Stimulated activated naive B cell treated with anti-CD40 and anti-IgM and Interleukin-4, amounts not matched to agents 10 μg/mL and 1 μg/mL and 100 μg/mL, for 72 hours (primary cell): ENCODE measurements around the gene SPAG4.

ENCODE experiments used
- ATAC-seq, 2 donors: fragments of 150-1000 bp; cut with Tn5 transposase; replicated peaks; 2 replicates each; pipeline ENCODE4 v1.10.0; 2021; ENCODE audit warnings: moderate library complexity in 1 of 2
- DNase-seq: peaks from one replicate; pipeline ENCODE4 v3.0.0; 2021
- H3K27ac Mint-ChIP-seq: one replicate; pipeline ENCODE4 v1.8.0; 2022; ENCODE audit warnings: mild to moderate bottlenecking, mixed read lengths
- H3K27me3 Mint-ChIP-seq, 2 donors: one replicate each; pipeline ENCODE4 v1.8.0; 2022; ENCODE audit warnings: mixed read lengths in 2 of 2
- H3K36me3 Mint-ChIP-seq, 2 donors: one replicate each; pipeline ENCODE4 v1.8.0; 2022; ENCODE audit warnings: mixed read lengths in 2 of 2, mild to moderate bottlenecking in 1 of 2
- H3K4me1 Mint-ChIP-seq, 2 donors: one replicate each; pipeline ENCODE4 v1.8.0; 2022; ENCODE audit warnings: mixed read lengths in 2 of 2, mild to moderate bottlenecking in 1 of 2
- H3K4me3 Mint-ChIP-seq, 2 donors: one replicate each; pipeline ENCODE4 v1.8.0; 2022; ENCODE audit warnings: mild to moderate bottlenecking in 2 of 2, mixed read lengths in 2 of 2, moderate library complexity in 1 of 2
- H3K9me3 Mint-ChIP-seq, 2 donors: one replicate each; pipeline ENCODE4 v1.8.0; 2022; ENCODE audit warnings: mixed read lengths in 2 of 2, mild to moderate bottlenecking in 1 of 2

SPAG4 gene

DNA sequence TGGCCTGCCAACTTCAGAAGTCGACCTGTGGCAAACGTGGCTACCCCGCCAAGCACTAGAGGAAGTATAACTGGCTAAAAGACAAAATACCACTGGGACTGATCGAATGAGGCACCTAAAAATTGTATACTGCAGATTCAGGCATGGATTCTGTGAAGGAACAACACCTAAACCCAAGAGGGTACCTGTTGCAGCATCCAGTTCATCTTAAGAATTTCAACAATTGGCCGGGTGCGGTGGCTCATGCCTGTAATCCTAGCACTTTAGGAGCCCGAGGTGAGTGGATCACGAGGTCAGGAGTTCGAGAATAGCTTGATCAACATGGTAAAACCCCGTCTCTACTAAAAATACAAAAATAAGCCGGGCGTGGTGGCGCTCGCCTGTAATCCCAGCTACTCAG lies 27.2 kb upstream of the SPAG4 start:
- no peak for ATAC-seq
- H3K9me3 Mint-ChIP-seq, result no peaks in the 10 kb centered on the region
- H3K4me1 Mint-ChIP-seq, result no peaks in the 10 kb centered on the region
- DNase-seq, result no peak
- H3K4me3 Mint-ChIP-seq, result no peak overlapping the region
- no peak overlapping the region for H3K27ac Mint-ChIP-seq
- peaks cover 0 to 7% of the 10 kb centered on the region in 2 donors for H3K27me3 Mint-ChIP-seq
- H3K36me3 Mint-ChIP-seq, result peaks cover 0 to 1% of the 10 kb centered on the region in 2 donors

DNA sequence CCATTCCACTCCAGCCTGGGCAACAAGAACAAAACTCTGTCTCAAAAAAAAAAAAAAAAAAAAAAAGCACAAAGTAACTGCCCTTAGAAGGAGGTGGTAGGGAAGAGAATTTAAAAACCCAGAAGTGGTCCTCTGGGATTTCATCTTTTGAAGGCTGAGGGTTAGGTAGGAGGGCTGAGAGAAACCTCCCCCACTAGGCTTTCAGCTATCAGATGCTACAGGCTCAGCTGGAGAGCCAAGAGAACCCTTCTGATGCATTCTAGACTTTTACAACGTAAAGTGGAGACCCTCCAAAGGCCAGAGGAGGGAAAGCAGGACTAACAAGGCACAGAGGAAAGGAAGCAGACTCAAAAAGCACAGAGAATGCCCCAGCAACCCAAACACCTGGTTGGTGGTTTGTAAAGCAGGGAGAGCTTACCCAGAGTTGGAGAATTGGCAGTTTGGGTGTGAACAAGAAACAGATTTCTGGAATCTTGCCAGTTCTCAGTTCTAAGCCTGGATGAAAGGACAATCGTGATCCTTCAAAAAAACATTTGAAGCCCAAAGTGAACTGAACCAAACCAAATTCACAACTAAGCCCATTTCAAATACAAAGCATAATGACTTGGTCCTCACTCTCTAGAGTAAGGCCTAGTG lies 23.2 kb upstream of the SPAG4 start:
- DNase-seq (no peak), ATAC-seq (no peak)
- peaks cover 6 to 8% of the 10 kb centered on the region in 2 donors for H3K27me3 Mint-ChIP-seq
- H3K4me3 Mint-ChIP-seq, result no peak overlapping the region
- no peak overlapping the region for H3K27ac Mint-ChIP-seq
- no peaks in the 10 kb centered on the region for H3K9me3 Mint-ChIP-seq
- no peaks in the 10 kb centered on the region for H3K36me3 Mint-ChIP-seq
- H3K4me1 Mint-ChIP-seq, result no peaks in the 10 kb centered on the region

GRCh38 chr20:35595456-35595855 lies 20.2 kb upstream of the SPAG4 start:
- Mint-ChIP-seq H3K36me3 (no peaks in the 10 kb centered on the region), H3K27me3 (peaks cover 25% of the 10 kb centered on the region in 2 donors), H3K27ac (no peak overlapping the region), H3K4me3 (no peak overlapping the region), H3K9me3 (no peaks in the 10 kb centered on the region), H3K4me1 (peaks cover 0 to 6% of the 10 kb centered on the region in 2 donors)
- ATAC-seq, result no peak
- DNase-seq, result no peak

- Mint-ChIP-seq H3K4me3 (no peak overlapping the region), H3K9me3 (no peaks in the 10 kb centered on the region), H3K27me3 (peaks cover 29 to 30% of the 10 kb centered on the region in 2 donors), H3K36me3 (no peaks in the 10 kb centered on the region), H3K27ac (no peak overlapping the region), H3K4me1 (peaks cover 3 to 10% of the 10 kb centered on the region in 2 donors)
- ATAC-seq (no peak), DNase-seq (no peak)
Measured at GRCh38 chr20:35595901-35596300, 19.7 kb upstream of the SPAG4 start.

DNA sequence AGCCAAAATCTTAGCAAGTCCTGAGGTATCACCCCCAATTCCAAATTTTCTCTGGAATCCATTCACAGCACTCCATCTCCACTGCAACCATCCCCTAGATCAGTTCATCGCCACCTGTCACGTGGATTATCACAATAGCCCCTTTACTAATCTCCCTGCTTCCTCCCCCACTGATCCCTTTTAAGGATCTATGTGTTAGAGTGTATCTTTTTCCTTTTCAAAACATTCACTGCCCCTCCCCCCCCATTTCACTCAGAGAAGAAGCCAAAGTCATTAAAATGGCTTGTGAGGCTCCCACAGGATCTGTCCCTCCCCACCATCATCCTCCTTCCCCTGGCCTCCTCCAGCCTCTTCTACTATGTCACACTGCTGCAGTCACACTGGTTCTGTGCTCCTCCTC lies 18.4 kb upstream of the SPAG4 start:
- H3K27ac Mint-ChIP-seq, result no peak overlapping the region
- no peaks in the 10 kb centered on the region for H3K9me3 Mint-ChIP-seq
- no peaks in the 10 kb centered on the region for H3K36me3 Mint-ChIP-seq
- DNase-seq (no peak), ATAC-seq (no peak)
- H3K27me3 Mint-ChIP-seq, result peaks cover 33 to 42% of the 10 kb centered on the region in 2 donors
- peaks cover 8 to 23% of the 10 kb centered on the region in 2 donors for H3K4me1 Mint-ChIP-seq
- no peak overlapping the region for H3K4me3 Mint-ChIP-seq

DNA sequence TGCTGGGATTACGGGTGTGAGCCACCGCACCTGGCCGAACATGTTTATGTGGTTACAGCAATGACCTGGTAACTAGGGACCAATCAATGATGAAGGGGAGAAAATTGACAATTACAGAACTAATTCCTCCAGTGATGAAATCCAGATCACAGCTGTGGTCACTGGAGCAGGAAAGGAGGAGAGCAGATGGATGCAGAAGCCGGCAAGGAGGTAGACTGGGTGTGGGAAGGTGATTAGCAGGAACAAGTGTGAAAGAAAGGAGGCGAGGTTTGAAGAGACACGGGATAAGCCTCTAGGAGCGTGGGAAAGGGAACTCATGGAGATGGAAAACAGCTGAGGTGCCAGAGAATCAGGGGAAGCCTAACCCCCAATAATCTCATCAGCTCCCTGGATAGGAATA lies 17.2 kb upstream of the SPAG4 start:
- no peak for DNase-seq
- Mint-ChIP-seq H3K36me3 (no peaks in the 10 kb centered on the region), H3K4me3 (no peak overlapping the region), H3K9me3 (no peaks in the 10 kb centered on the region), H3K4me1 (peaks cover 8 to 23% of the 10 kb centered on the region in 2 donors), H3K27ac (no peak overlapping the region), H3K27me3 (peaks cover 44 to 55% of the 10 kb centered on the region in 2 donors)
- ATAC-seq, result no peak

GRCh38 chr20:35598899-35599775 lies 16.5 kb upstream of the SPAG4 start:
- no peak for DNase-seq
- no peak for ATAC-seq
- H3K4me3 Mint-ChIP-seq, result no peak overlapping the region
- peaks cover 8 to 26% of the 10 kb centered on the region in 2 donors for H3K4me1 Mint-ChIP-seq
- H3K9me3 Mint-ChIP-seq, result no peaks in the 10 kb centered on the region
- H3K27ac Mint-ChIP-seq, result no peak overlapping the region
- no peaks in the 10 kb centered on the region for H3K36me3 Mint-ChIP-seq
- peaks cover 45 to 59% of the 10 kb centered on the region in 2 donors for H3K27me3 Mint-ChIP-seq

GRCh38 chr20:35599776-35600120 lies 15.9 kb upstream of the SPAG4 start:
- H3K27me3 Mint-ChIP-seq, result peaks cover 45 to 59% of the 10 kb centered on the region in 2 donors
- peaks cover 8 to 32% of the 10 kb centered on the region in 2 donors for H3K4me1 Mint-ChIP-seq
- H3K36me3 Mint-ChIP-seq, result no peaks in the 10 kb centered on the region
- H3K9me3 Mint-ChIP-seq, result no peaks in the 10 kb centered on the region
- no peak for ATAC-seq
- no peak for DNase-seq
- H3K4me3 Mint-ChIP-seq, result no peak overlapping the region
- no peak overlapping the region for H3K27ac Mint-ChIP-seq

DNA sequence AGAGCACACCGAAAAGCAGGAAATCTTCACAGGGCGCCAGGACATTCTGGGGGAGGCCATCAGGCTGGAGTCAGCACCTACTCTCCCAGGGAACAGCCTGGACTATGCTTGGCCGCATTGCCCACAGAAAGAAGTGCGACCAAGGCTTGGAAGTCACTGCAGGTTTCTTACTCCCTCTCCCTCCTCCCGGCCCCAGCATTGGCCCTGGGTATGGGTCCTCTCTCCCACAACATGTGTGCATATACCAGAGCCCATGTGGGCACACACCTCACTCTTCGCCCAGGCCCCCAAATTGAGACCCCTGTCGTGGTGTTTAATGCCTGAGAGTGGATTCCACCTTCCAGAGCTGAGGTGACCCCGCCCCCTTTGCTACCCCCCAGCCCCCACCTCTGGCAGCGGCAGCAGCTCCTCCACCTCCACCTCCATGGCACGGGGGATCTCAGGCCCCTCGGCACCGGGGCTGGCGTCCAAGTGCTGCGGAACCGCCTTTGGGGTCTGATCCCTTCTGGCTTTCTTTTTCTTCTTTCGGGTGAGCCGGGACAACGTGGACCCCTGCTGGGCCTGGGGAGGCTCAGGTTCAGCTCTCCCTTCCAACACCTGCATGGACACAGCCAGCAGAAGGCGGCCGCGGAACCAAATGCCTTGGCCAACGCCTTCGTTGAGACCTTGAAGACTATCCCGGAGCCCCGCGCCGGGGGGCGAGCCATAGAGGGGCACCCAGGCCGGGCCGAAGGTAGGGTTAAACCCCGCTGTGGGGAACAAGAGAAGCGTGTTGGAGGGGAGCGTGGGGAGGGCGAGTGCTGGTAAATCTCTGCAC lies 15.2 kb upstream of the SPAG4 start:
- Mint-ChIP-seq H3K4me1 (peaks cover 12 to 38% of the 10 kb centered on the region in 2 donors), H3K27ac (peak overlapping the region; percentile 57), H3K4me3 (peak overlapping the region; percentile 76 to 85), H3K9me3 (no peaks in the 10 kb centered on the region), H3K27me3 (peaks cover 45 to 59% of the 10 kb centered on the region in 2 donors), H3K36me3 (no peaks in the 10 kb centered on the region)
- ATAC-seq (peak in 1 of 2 donors; percentile 3), DNase-seq (no peak)

GRCh38 chr20:35600993-35601973 lies 14.3 kb upstream of the SPAG4 start:
- Mint-ChIP-seq H3K36me3 (no peaks in the 10 kb centered on the region), H3K9me3 (no peaks in the 10 kb centered on the region), H3K4me3 (peak overlapping the region; percentile 76 to 85), H3K27ac (peak overlapping the region; percentile 57), H3K4me1 (peaks cover 12 to 39% of the 10 kb centered on the region in 2 donors), H3K27me3 (peaks cover 45 to 59% of the 10 kb centered on the region in 2 donors)
- ATAC-seq (peak; percentile 84 to 85), DNase-seq (peak; percentile 53)

DNA sequence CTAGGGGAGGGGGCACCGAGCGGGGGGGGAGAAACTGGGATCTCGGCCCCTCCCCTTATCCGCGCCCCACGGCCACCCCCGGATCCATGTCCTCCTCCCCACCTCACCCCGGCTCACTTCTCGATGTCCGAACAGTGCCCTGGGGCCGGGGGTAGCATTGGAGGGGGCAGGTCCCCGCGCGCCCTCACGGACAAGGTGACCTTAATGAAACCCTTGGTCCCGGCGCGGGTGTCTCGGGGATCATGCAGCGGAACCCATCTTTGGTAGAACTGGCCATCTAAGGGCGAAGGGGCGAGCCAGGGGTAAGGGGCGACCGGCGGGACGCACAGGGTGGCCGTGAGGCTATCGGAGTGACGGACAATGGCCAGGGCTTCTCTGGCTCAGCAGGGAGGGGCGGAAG lies 13.6 kb upstream of the SPAG4 start:
- Mint-ChIP-seq H3K4me1 (peaks cover 15 to 46% of the 10 kb centered on the region in 2 donors), H3K27me3 (peaks cover 44 to 56% of the 10 kb centered on the region in 2 donors), H3K9me3 (no peaks in the 10 kb centered on the region), H3K27ac (no peak overlapping the region), H3K4me3 (peak overlapping the region in 1 of 2 donors; percentile 85), H3K36me3 (no peaks in the 10 kb centered on the region)
- DNase-seq, result no peak
- no peak for ATAC-seq

DNA sequence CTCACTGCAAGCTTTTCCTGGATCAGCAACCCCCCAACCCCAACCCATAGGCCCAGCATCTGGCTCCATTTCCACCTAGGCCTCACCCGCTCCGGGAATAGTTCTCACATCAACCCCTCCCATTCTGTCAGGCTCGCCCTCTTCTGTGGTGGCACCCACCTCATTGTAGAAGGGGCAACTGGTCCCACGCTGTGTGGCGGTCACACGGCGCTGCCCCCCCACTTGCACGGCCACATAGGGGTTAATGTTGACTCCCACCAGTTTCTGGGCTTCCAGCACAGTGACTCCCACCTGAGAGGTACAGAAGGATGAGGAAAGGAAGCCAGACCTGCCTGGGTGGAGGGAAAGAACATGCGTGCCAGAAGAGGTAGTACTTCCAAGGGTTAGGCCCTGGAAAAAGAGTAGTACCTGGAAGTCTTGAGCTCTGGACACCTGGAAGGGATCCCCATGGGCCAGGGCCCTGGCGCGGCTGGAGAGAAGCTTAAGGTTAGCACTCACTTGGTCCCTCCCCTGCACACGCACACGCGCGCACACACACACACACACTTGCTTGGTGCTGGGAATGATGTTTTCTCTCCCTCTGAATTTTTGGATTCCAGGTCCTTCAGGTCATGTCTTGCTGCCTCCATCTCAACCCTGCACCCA lies 12.7 kb upstream of the SPAG4 start:
- Mint-ChIP-seq H3K9me3 (no peaks in the 10 kb centered on the region), H3K4me1 (peaks cover 18 to 49% of the 10 kb centered on the region in 2 donors), H3K27me3 (peaks cover 36 to 47% of the 10 kb centered on the region in 2 donors), H3K36me3 (no peaks in the 10 kb centered on the region), H3K4me3 (peak overlapping the region in 1 of 2 donors; percentile 33), H3K27ac (no peak overlapping the region)
- DNase-seq (no peak), ATAC-seq (no peak)
